GM12892 (cell line): ENCODE results near the gene C17orf100.

ENCODE experiments used
- POLR2A ChIP-seq: IDR thresholded peaks from 2 replicates; pipeline ENCODE4 v1.6.1; 2011; ENCODE audit warnings: low read depth, low read length, control low read depth
- POLR2AphosphoS5 ChIP-seq: IDR thresholded peaks from 2 replicates; pipeline ENCODE4 v1.6.1; 2011; ENCODE audit warnings: low read depth, low read length, control low read depth
- TAF1 ChIP-seq: IDR thresholded peaks from 2 replicates; pipeline ENCODE4 v1.6.1; 2011; ENCODE audit warnings: low read depth, mild to moderate bottlenecking, control low read depth, low read length, borderline replicate concordance

DNA sequence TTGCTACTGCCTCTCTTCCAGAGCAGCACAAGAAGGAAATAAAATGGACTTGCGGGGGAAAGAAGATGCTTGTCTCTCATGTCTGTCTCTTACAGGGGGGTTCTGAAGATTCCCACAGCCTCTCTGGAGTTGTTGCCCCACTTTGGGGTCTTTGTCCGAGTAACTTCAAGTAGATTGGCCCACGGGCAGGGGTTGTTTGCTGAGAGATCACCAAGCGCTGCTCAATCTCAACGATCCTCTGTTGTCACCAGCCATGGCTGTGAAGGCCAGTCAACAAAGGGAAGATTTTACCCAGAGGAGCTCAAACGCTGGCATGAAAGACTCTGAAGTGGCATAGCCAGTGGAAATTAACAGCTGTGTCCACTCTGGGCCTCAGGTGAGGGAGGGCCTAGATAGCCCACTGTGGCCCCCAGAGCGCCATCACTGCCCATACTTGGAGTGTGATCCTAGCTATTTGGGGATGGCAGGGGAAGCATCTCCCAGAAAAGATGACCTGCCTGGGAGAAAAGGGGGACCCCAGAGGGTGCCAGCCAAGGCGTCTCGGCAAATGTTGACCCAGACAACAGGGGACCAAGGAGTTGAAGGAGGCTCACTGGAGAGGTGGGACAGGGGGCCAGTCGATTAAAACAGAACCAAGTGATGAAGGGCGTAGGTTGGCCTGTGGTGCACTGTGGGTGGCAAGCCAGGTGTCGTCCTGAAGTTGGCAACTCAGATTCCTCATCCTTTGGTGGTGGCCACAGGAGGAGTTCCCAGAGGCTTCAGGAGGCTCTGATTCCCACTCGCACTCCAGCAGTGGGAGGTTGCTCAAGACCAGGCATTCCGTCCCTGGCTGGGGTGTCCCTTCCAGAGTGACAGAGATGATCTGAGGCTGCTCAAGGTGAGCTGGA lies 33.6 kb downstream of the C17orf100 start:
- TF ChIP-seq POLR2AphosphoS5, result no peak
- TF ChIP-seq POLR2A, result no peak
- no peak for TF ChIP-seq TAF1
